HL-60 (cell line): Measurements from ENCODE around the gene CNIH3.
A peak's percentile ranks its signal among the peaks of the same experiment; 100 is the strongest.

Experiments used
- DNase-seq, 2 experiments: peaks; one replicate each; pipeline ENCODE4 v3.0.0-alpha.2; 2010 to 2020; ENCODE audit warnings: low read depth in 1 of 2, low spot score in 1 of 2
- H3K27ac ChIP-seq: fragments of 250-450 bp; sonication (Bioruptor Pico); replicated peaks from 2 replicates; pipeline ENCODE4 v1.5.1; 2020; ENCODE audit warnings: mild to moderate bottlenecking, moderate library complexity
- H3K27me3 ChIP-seq: fragments of 250-450 bp; sonication (Bioruptor Pico); 2 replicates; pipeline ENCODE4 v1.5.1; 2021; ENCODE audit warnings: mild to moderate bottlenecking, moderate library complexity; ENCODE audit not compliant: insufficient read depth, poor library complexity, severe bottlenecking
- H3K4me3 ChIP-seq: replicated peaks from 2 replicates; pipeline ENCODE4 v1.5.1; 2011; ENCODE audit warnings: mild to moderate bottlenecking, control low read depth, low read length; ENCODE audit not compliant: insufficient read depth
- CTCF ChIP-seq: IDR thresholded peaks from one replicate; pipeline ENCODE4 v1.5.1; 2011; ENCODE audit warnings: low read length, control low read depth, inconsistent platforms; ENCODE audit not compliant: insufficient read depth
- GABPA ChIP-seq: IDR thresholded peaks from 2 replicates; pipeline ENCODE4 v1.6.1; 2012; ENCODE audit warnings: low read depth
- POLR2AphosphoS5 ChIP-seq: IDR thresholded peaks from 2 replicates; pipeline ENCODE4 v1.6.1; 2012; ENCODE audit warnings: low read depth
- REST ChIP-seq: IDR thresholded peaks from 2 replicates; pipeline ENCODE4 v1.6.1; 2012; ENCODE audit warnings: low read depth; ENCODE audit not compliant: insufficient replicate concordance
- SPI1 ChIP-seq: IDR thresholded peaks from 2 replicates; pipeline ENCODE4 v1.6.1; 2012; ENCODE audit warnings: low read depth, mild to moderate bottlenecking, borderline replicate concordance

The CNIH3 gene

GRCh38 chr1:224785040-224785328 lies 168.9 kb downstream of the CNIH3 start:
- no peak for TF ChIP-seq CTCF
- TF ChIP-seq REST: no peak
- no peak for TF ChIP-seq POLR2AphosphoS5
- TF ChIP-seq SPI1: peak; percentile 30; the same call in 1 of the 2 replicates
- no peak for TF ChIP-seq GABPA
- DNase-seq: peak in 1 of 2 experiments; percentile 12
- H3K27me3 ChIP-seq: no peaks in the 10 kb centered on the region
- peak overlapping the region; percentile 48 for H3K27ac ChIP-seq
- H3K4me3 ChIP-seq: no peak overlapping the region

DNA sequence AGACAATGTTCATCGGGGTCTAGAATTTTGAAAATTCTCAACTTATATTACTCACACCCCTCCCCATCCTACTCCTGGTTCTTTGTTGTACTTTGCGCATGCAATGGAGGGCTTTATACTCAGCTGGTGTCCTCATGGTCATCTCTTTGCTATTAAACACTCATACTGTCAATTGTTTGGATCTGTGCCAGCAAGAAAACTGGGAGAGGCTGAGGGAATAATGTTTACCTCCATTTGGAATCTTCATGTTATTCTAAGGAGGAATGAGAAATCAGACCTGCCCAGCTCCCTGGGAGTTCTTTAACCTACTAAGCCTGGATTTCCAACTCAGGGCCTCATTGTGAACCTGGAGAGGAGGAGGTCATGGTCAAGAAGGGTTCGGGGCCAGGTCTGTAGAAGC lies 169.5 kb downstream of the CNIH3 start:
- Histone ChIP-seq H3K27me3 (no peaks in the 10 kb centered on the region), H3K4me3 (no peak overlapping the region), H3K27ac (peak overlapping the region; percentile 48)
- TF ChIP-seq CTCF (no peak), REST (no peak), SPI1 (no peak), POLR2AphosphoS5 (no peak), GABPA (no peak)
- no peak for DNase-seq

- Histone ChIP-seq H3K4me3 (no peak overlapping the region), H3K27ac (no peak overlapping the region), H3K27me3 (no peaks in the 10 kb centered on the region)
- no peak for DNase-seq
- TF ChIP-seq POLR2AphosphoS5 (no peak), SPI1 (no peak), REST (no peak), GABPA (no peak), CTCF (no peak)
These were observed 170.6 kb downstream of the CNIH3 start for GRCh38 chr1:224786533-224787250.
